Ramos (cell line): ENCODE data around the gene TCF3.

Source experiments
- in situ Hi-C: fragments of 300-500 bp; cut with MboI; formaldehyde crosslinking; loops from one replicate; pipeline ENCODE4 v1.14.3; 2022; ENCODE audit warnings: low sequenced_read_pairs; ENCODE audit not compliant: unreplicated experiment

The TCF3 gene

GRCh38 chr19:1572795-1573194 lies 79.6 kb downstream of the TCF3 start:
- in situ Hi-C loops = no loop called here

DNA sequence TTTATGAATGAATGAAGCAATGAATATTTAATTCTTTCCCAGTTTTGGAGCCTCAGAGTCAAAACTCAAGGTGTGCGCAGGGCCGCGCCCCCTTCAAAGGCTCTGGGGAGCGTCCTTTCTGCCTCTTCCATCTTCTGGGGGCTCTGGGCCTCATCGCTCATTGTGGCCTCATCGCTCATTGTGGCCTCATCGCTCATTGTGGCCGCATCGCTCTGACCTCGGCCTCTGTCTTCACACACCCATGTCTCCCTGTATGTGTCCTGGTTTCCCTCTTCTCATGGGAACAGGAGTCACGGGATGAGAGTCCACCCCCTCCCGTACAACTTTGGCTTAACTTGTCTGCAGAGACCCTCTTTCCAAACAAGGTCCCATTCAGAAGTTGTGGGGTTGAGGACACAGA lies 81.1 kb downstream of the TCF3 start:
- in situ Hi-C loops = no loop called here

- in situ Hi-C loops = no loop called here
These were observed 81.6 kb downstream of the TCF3 start for GRCh38 chr19:1570836-1571235.

GRCh38 chr19:1569997-1570396 lies 82.4 kb downstream of the TCF3 start:
- in situ Hi-C loops = no loop called here

- in situ Hi-C loops = no loop called here
These were observed 83.9 kb downstream of the TCF3 start, which contains the start of gene MEX3D for GRCh38 chr19:1568320-1569019. Gene MEX3D (minus strand): TSS chr19:1568325. CDS start chr19:1568058, 267 bp downstream.

- in situ Hi-C loops = no loop called here
These were observed 84.6 kb downstream of the TCF3 start for GRCh38 chr19:1567848-1568227.

DNA sequence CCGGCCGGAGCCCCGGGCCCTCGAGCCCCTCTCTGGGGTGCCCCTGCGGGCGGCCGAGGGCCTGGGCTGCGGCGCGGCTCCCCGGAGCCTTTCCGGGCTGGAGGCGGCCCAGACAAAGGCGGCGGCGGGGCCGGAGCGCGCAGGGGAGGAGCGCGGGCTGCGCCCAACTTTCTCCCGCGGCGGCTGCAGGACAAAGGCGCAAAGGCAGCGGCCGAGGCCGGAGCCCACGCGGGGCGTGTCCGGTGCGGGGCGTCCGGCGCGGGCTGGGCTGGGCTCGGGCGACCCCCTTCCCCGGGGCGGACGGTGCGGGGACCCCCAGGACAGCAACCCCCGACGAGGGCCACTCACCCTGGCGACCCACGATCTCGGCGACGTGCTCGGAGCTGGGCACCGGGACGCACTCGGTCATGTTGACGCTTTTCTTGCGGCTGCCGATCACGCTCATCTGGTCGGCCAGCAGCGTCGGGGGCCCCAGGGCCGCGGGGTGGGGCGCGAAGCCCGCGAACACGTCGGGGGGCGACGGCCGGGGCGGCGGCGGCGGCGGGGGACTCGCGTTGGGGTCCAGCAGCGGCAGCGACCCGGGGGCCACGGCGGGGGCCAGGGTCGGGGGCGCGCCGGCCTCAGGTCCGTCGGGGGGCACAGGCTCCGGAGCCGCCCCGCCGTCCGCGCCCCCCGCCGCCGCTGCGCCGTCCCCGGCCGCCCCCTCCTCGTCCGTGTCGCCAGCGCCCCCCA lies 85.1 kb downstream of the TCF3 start:
- in situ Hi-C loops = no loop called here

GRCh38 chr19:1566392-1567115 lies 85.9 kb downstream of the TCF3 start:
- in situ Hi-C loops = no loop called here

- in situ Hi-C loops = no loop called here
These were observed 89.2 kb downstream of the TCF3 start for GRCh38 chr19:1563251-1563650.

GRCh38 chr19:1561236-1561842 lies 91.1 kb downstream of the TCF3 start:
- in situ Hi-C loops = no loop called here

- in situ Hi-C loops = no loop called here
These were observed 92.0 kb downstream of the TCF3 start for GRCh38 chr19:1560286-1560882.
